ENCODE measurements around the gene AKR1A1.

GRCh38 chr1:45545553-45546310 lies 4.9 kb upstream of the AKR1A1 start:
- TF ChIP-seq CTCF (conservative IDR thresholded peaks at IDR 0.05; ENCODE audit: low read depth, low read length) (no peak), EZH2 (IDR thresholded peaks at IDR 0.05; ENCODE audit: low read length, unreplicated experiment) (no peak)

Measured in PC-3 (cell line).